HG03520 (cell line): Measurements from ENCODE around the gene CLEC16A.

ENCODE experiments used
- ATAC-seq: cut with Tn5 transposase; IDR thresholded peaks from one replicate; pipeline ENCODE4 v1.9.1; 2021; ENCODE audit warnings: mild to moderate bottlenecking, moderate library complexity; ENCODE audit not compliant: unreplicated experiment

CLEC16A gene

DNA sequence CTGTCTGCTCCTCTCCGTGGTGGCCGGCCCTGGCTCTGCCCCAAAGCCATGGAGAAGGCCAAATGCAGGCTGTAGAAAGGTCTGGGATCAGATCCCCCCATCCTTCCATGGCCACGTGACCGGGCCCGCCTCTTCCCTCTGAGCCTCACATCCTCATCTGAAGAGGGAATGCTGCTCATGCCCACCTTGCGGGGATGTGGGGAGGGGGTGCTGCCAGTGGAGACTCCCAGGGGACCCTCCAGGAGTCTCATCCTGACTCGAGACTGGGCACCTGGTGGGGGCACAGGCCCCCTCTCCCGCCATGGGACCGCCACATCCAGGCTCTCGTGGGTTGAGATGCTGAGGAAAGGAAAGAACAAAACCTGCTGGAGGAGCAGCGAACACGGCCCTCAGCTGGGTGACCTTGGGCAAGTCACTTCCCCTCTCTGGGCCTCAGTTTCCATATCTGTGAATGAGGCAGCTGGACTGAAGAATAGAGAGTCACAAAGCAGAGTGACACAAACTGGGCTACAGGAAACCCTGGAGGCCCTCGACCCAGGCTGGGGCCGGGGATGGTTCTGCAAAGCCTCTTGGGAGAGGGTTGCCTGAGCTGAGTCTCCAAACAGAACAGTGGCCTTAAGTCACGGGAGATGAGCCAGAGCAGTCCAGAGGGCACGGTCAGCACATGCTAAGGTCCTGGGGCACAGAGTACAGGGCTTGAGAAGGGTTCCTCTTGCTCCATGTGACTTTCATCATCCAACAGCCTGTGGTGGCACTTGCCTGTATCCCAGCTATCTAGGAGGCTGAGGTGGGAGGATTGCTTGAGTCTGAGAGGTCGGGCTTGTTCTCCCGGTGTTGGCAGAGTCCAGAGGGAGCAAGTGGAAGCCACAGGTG is 281.5 kb downstream of the CLEC16A start:
- no peak for ATAC-seq

DNA sequence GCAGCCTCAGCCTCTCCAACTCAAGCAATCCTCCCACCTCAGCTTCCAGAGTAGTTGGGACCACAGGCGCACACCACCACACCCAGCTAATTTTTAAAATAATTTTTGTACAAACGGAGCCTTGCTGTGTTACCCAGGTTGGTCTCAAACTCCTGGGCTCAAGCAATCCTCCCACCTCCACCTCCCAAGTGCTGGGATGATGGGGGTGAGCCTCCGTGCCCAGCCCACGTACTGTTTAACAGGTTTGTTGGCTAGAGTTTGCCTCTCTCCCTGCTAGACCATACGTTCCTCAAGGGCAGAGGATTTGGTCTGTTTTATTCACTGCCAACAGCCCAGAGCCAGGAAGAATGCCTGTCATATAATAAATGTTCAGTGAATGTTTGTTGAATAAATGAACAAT is 285.1 kb downstream of the CLEC16A start:
- no peak for ATAC-seq

GRCh38 chr16:11229906-11230305 is 285.5 kb downstream of the CLEC16A start:
- no peak for ATAC-seq

- ATAC-seq, result no peak
Observed at GRCh38 chr16:11231367-11231970, 287.1 kb downstream of the CLEC16A start.
